CD4-positive, alpha-beta T cell treated with Interleukin-10 for 1 hour (primary cell): ENCODE data around the gene CLEC17A.
"Not testable (repeated sequence)": the region's sequence is repeated elsewhere in the genome, so short reads cannot be mapped to it uniquely, and the experiment has no call there.

ENCODE experiments used
- DNase-seq: peaks from one replicate; pipeline ENCODE4 v3.0.0-alpha.2; 2020

Gene CLEC17A, protein sequence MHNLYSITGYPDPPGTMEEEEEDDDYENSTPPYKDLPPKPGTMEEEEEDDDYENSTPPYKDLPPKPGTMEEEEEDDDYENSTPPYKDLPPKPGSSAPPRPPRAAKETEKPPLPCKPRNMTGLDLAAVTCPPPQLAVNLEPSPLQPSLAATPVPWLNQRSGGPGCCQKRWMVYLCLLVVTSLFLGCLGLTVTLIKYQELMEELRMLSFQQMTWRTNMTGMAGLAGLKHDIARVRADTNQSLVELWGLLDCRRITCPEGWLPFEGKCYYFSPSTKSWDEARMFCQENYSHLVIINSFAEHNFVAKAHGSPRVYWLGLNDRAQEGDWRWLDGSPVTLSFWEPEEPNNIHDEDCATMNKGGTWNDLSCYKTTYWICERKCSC

DNA sequence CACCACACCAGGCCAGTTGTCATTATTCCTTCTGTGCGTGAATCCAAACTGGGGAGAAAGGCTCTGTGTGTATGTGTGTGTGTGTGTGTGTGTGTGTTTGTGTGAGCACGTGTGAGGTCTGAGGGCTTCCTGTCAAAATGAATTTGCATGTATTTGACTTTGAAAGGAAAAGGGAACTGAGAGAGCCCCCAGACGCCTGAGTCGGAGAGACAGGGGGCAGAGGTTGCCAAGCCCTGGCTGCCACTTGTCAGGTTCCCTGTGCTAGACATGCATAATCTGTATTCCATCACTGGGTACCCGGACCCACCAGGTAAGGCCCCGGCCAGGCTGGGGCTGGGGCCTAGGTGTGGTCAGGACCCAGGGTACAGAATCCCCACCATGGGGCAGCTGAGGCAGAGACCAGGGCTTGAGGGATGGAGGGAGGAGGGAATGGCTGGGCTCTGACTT, at the start of gene CLEC17A:
CLEC17A (plus strand) TSS at position 191 of the 447 bp plus-strand sequence; CDS start at position 268, 77 bp downstream.
- DNase-seq, result peak; percentile 16

DNA sequence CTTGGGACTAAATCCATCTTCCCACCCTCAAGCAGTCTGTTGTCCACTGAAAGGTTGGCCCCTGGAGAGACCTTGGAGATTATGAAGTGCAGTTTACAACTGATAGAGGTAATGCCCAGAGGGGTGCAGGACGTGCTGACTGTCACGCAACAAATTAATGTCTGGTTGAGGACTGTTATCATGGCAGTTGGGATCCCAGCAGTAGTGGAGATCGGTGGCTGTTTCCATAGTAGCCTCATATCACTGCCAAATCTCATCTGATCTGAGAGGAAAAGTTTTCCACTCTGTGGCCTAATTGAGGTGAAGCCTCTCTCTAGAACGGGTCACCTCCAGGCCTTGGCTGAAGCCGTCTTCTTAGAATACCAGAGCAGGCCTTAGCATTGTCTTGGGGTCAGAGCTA, 49.4 kb upstream of the CLEC17A start:
- no peak for DNase-seq

DNA sequence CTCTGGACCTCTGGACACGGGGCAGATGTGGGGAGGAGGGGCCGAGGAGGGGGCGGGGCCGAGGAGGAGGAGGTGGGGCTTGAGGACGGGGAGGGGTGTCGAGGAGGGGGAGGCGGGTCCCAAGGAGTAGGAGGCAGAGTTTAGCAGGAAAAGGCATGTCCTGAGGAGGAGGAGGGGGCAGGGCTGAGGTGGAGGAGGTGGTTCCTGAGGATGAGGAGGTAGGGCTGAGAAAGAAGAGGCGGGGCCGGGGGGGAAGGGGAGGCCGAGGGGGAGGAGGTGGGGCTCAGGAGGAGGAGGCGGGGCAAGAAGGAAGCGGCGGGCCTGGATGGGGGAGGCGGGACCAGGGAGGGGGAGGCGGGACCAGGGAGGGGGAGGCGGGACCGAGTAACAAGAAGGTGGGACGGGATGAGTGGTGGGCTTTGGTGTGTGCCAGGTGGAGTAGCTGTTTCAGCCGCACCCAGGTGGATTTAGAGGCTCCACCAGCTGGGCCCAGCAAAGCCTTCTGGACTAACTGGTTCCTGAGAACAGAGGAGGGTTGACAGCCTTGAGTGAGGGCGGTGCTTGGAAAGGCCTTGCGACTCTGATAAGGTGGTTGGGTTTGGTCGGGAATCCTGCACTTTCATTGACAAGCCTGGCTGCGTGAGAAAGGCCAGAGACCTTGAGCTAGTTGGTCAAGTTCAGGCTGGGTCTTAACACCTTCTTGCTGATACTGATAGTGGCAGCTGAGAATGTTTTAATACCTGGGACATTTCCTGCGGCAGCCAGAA, 45.8 kb upstream of the CLEC17A start:
- DNase-seq, result peak; percentile 63

DNA sequence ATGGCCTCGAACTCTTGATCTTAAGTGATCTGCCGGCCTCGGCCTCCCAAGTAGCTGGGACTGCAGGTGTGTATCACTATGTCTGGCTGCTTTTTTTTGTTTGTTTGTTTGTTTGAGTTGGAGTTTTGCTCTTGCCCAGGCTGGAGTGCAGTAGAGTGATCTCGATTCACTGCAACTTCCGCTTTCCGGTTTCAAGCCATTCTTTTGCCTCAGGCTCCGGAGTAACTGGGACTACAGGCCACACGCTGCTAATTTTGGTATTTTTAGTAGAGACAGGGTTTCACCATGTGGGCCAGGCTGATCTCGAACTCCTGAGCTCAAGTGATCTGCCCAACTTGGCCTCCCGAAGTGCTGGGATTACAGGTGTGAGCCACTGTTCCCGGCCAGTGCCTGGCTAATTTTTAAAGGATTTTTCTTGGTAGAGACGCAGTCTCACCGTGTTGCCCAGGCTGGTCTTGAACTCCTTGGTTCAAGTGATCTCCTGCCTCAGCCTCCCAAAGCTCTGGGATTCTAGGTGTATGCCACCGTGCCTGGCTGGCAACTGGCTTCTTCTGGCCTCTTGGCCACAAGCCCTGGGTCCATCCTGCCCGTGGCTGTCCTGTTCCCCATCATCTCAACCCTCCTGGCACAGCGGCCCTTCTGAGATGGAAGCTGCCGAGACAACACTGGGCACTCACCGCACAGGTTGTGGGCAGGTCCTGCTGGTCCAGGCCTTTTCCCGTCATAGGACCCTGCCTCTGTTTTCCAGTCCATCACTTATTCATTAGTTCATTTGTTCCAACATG, 42.0 kb upstream of the CLEC17A start:
- no peak for DNase-seq

DNA sequence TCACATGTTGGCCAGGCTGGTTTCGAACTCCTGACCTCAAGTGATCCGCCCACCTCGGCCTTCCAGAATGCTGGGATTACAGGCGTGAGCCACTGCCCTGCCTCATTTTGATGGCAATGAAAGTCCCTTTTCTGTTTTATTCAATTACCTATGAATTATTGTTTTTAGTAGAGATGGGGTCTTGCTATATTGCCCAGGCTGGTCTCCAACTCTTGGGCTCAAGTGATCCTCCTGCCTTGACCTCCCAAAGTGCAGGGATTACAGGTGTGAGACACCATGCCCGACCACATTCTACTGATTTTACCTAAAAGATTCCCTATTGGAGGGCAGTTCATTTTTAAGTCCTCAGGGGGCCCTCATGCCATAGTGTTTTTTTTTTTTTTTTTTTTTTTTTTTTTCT, 40.9 kb upstream of the CLEC17A start:
- DNase-seq, result not testable (repeated sequence)

DNA sequence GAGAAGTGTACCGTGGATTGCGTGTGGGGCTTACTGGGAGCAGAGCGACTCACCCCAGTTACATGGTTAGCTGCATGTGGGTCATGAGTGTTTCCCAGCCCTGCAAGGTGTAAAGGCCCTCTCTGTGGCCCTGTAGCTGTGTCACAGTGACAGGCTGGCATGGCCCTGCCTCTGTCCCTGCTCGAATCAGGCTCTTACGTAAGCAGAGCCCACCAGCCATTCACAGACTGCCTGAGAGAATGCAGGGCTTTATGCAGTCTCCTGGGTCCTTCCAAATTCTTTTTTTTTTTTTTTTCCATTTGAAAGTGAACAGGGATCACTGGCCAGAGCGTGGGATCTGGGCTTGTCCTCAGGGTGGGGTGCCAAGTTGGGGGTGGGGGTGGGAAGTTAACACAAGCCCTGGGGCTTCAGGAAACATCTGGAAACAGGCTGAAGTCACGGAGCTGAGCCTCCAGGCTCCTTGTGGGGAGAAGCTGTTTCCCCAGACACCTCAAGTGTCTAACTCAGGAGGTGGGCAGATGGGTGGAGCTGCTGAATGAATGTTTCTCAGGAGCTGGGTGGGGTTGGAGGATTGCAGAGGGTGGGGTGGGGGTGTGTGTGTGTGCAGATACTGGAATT, 40.1 kb upstream of the CLEC17A start:
- DNase-seq, result no peak

DNA sequence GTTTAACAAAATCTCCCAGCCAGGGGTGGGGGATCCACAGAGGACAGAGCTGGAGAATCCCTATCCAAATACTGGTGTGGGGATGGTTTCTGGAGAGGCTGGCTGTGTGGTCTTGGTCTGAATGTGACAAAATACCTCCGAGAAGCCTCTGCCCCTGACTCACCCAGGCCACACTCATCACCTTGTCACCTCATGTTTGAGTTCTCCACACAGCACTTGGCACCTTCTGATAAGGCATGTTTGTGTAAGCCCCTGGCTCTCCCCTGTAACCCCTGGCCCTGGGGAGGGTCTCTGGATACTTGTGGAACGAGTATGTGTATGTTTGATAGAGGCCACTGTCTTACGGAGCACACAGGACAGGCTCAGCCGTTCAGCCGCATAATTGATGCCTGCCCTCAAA, 38.8 kb upstream of the CLEC17A start:
- DNase-seq, result no peak

DNA sequence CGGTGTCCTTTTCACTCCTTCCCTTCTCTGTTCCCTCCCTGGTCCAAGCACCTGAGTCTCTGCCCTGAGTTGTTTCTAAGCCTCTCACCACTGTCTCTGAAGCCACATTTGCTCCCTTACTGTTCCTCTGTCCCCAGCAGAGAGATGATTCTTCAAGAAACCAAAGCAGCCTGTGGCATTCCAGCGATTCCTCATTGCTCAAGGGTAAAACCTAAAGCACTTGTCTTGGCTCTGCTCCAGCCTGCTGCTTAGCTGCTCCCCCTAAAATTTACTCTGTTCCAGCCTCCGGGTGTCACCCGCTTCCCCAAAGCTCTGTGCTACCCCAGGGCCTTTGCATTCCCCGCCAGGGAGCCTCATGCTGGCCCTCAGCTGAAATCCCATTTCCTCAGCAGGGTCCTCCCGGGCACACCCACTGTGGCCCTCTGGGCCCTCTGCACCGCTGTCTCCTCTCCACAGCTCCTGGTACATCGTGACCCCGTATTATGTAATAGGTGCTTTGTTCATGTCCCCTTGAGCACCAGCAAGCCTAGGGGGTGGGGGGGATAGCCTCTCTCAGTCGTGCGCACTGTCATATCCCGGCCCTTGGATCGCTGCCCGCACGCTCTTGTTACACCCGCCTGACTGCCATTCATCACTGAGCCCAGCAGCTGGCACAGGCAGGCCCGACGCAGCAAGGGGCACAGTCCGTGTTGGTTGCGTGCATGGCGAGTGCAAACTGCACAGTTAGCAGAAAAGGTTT, 37.7 kb upstream of the CLEC17A start:
- DNase-seq, result no peak

DNA sequence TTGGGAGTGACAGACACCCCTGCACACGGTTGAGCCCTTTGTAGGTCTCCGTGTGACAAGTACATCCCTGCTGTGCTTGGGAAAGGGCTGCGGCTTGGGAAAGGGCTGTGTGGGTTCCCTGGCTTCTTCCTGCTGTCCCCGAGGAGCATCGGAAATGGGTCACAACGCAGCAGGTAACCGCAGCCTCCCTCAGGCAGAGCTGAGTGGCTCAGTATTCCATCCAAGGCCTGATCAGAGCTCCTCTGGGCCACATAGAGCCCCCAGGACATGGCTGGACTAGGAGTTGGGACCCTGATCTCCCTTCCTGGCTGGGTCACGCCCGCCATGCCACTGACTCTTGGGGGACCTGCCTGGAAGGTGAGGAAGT, 37.2 kb upstream of the CLEC17A start:
- no peak for DNase-seq

DNA sequence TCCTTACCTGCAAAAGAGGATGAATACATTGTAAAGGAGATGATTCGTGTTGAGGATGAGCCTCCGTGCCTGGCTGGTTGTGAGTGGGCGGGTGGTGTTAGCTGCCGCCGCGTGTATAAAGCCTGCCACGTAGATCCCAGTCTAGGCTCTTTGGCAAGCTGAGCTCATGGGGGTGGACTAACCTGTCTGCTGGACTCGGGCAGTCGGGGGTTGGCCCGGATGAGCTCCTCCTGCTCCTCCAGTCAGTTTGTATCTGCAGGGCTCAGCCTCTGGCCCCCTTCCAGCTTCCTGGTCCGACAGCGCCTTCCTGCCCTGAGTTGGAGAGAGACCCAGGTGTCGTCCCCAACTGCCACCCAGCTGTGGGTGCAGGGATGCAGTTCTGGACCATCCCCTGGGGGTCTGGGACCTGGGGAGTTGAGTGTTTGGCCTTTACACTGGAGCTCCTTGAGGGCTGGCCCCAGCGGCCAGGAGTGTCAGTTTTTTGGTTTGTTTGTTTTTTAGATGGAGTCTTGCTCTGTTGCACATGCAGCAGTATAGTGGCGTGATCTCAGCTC, 32.6 kb upstream of the CLEC17A start:
- no peak for DNase-seq

DNA sequence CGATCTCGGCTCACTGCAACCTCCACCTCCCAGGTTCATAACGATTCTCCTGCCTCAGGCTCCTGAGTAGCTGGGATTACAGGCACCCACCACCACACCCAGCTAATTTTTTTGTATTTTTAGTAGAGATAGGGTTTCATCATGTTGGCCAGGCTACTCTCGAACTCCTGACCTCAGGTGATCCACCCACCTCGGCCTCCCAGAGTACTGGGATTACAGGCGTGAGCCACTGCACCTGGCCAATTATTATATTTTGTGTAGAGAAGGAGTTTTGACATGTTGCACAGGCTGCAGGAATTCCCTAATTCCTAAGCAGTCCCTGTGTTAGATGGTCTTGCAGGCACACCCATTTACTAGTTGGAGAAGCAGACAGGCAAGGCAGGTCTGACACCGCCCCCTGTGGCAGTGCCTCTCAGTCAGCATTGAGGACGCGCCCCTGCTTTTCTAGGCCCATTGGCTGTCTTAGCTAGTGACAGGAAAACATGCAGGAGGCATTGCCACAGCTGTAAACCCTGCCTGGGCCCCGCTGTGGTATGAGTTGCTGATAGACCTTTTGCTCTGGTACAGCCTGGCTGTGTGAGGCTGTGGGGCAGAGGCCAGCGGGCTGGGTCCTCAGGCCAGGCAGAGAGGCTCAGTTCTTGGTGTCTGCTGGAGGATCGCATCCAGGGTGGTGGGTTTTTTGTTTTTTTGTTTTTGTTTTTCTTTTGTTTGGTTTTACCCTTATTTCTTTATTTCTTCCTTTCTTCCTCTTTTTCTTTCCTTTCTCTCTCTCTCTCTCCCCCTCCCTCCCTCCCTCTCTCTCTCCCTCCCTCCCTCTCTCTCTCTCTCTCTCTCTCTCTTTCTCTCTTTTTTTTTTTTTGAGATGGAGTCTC, 31.5 kb upstream of the CLEC17A start:
- DNase-seq, result peak; percentile 85

DNA sequence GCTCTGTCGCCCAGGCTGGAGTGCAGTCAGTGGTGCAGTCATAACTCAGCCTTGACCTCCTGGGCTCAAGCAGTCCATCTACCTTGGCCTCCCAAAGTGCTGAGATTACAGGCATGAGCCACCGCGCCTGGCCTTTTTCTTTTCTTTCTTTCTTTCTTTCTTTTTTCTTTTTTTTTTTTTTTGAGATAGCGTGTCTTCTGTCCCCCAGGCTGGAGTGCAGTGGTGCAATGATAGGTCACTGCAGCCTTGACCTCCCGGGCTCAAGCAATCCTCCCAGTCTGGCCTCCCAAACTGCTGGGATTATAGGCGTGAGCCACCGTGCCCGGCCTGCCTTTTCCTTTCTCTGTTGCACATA, 30.9 kb upstream of the CLEC17A start:
- DNase-seq, result not testable (repeated sequence)

DNA sequence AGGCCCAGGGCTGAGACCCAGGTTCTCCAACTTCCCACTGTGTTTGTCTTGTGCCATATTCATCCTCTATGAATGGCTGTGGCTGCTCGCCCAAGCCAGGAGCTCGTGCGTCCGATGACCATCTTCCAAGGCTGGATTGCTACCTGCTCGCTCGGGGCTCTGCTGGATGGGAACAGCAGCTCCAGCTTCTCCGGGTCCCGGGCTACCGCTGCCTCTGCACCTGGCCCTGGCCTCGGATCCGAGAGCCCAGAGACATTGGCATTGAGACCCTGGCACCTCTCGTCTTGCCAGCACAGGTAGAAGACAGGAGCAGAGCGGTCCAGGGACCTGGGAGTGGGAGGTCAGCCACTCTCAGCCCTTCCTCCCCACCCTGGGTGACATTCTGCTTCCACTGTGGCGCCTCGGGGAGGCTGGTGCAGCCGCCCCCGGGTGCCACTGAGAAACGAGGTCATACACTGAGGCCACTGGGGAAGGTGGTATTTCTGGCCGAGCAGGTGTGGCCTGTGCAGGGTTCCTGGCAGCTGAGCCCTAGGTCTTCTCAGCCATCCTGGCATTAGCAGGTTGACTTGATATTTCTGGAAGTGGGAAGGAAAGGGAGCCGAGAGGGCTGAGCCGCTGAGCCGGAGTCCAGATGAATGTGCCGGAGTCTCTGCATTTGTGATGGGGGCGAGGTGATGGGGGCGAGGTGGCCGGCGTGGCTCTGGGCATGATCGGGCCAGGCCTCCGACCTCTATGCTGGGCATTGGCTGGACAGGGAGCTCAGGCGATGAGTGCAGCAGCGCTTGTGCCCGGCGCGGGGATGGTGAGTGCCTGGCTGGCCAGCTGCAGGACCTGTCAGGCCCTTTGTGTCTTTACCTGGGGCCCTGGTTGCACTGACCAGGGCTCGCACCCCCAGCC, 29.6 kb upstream of the CLEC17A start:
- no peak for DNase-seq

DNA sequence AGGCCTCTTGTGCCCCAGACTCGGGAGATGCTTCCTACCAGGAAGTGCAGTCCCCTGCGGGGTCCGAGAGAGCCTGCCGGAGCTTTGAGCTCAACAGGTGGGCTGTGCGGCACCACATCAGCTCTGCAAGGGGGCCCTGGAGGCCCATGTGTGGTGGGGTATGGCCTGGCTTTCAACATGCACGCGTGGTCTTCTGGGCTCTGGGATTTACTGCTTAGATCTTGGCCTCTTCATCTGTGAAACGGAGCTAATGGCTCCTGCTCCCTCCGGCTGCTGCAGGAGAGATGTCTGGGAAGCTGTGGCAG, 29.0 kb upstream of the CLEC17A start:
- no peak for DNase-seq

DNA sequence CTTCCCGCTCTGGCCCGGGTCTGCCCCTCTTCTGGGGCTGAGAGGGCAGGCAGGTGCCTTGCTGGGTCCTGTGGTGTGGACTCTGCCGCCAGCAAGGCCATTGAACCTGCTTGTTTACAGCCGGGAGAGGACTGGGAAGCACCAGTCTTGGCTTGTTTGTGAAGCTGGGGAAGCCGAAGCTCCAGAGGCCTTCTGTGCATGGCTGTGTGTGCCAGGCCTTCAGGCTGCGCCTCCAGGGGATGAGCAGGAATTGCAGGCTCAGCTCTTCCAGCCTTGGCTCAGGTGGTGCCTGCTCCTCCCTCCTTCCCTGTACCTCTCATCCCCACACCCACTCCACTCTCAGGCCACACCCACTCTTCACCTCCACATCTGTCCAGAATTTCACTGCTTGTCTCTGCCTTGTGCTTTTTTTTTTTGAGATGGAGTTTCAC, 28.5 kb upstream of the CLEC17A start:
- no peak for DNase-seq

DNA sequence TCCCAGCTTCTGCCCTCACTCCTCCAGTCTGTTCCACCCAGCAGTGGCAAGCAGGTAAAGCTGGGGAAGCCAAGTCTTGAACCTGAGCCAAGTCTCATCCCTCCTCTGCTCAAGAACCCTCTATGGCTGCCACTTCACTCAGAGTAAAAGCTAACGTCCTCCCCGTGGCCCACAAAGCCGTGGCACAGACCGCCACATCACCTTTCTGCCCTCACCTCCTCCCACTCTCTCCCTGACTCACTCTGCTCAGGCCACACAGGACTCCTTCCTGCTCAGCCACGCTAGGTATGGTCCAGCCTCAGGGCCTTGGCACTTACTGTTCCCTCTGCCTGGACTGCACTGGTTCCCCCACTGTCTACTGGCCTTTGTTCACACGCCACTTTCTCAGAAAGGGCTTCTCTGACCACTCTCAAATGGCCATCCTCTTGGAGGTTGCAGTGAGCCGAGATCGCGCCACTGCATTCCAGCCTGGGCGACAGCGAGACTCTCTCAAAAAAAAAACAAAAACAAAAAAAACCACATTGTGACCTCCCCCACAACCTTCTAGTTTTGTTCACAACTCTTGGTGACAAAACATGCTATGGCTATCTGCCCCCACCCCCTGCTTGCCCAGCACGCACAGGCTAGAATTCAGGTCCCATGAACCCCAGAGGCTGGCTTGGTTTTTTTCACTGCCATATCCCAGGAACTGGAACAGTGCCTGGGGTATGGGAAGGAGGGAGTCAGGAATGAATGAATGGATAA, 26.8 kb upstream of the CLEC17A start:
- DNase-seq, result no peak

DNA sequence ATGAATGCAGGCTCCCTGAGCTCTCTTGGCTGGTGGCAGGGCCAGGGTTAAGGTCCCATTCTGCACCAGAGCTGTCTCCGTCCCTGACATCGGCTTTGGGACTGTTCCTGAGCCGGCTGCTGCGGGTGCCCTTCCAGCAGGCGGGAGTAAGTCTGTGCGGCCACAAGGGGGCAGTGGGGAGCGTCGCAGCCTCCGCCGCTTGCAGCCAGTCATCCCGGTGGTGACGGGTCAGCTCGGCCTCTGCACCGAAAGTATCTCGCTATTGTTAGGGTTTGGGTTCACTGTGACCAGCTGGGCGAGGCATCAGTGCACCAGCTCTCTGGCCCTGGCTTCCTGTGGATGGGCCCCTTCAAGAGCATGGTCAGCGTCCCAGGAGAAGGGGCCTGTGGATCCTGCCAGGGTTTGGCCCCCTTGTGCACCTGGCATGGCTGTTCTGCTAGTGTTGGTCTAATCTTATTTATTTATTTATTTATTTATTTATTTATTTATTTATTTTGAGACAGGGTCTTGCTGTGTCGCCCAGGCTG, 26.2 kb upstream of the CLEC17A start:
- DNase-seq, result peak; percentile 75

DNA sequence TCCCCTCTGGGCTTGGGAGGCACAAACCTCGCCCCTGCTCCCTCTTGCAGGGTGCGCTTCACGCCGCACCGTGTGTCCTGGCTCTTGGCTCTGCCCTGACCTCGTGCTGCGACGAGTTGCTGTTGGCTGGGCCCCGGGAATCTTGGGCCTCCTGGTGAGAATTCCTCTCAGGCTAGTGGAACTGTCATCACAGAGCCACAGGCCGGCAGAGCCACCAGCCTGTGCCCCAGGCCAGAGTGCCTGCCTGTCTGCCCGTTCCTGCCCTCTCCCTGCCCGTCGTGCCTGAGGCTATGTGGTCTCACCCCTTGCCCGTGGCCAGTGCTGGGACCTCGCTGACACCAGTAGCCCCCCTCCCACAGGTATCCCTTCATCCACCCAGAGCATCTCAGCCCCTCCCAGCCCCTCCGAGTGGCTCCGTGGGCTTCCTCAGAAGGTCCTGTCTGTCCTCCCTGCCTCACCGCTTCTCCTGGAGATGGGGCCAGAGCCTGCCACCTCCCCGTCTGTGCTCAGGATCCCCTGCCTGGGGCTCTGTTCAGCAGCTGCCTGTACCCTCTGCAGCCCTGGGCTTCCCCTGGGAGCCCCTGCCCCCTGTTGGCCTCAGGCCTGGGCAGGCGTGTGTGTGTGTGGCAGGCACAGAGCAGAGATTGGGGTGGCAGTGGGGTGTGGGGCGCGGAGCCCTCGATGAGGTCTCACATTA, 24.4 kb upstream of the CLEC17A start:
- no peak for DNase-seq
